Measurements from ENCODE around the gene ZSWIM5.

Gene ZSWIM5

DNA sequence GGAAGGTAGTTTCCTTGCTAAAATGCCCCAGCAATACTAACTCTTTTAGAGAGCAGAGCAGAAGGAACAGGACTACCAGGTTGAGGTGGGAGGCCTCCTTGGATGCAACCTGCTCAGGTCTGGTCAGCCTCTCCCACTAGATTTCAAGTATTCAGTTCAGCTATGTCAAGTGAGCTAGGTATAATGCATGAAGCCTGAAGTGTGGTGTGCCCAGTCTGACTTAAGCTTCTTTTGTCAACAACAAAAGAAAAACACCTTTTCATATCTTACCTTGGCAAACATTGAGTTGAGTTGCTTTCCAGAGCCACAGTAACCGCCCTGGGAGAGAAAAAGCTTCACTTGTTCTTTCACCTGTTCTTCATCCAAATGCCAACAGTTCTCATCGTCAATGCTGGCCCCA is 146.6 kb downstream of the ZSWIM5 start:
- Histone ChIP-seq H3K4me3 (ENCODE audit: low read depth, low read length) (no peak overlapping the region), H3K36me3 (replicated peaks) (no peaks in the 10 kb centered on the region), H3K27ac (no peak overlapping the region), H3K27me3 (replicated peaks) (no peaks in the 10 kb centered on the region)
- in situ Hi-C loops (cut with HindIII; ENCODE audit: low pct_ligation_motif_present, low sequenced_read_pairs), result no loop called here
- DNase-seq, result no peak
- TF ChIP-seq, protein P1, sequence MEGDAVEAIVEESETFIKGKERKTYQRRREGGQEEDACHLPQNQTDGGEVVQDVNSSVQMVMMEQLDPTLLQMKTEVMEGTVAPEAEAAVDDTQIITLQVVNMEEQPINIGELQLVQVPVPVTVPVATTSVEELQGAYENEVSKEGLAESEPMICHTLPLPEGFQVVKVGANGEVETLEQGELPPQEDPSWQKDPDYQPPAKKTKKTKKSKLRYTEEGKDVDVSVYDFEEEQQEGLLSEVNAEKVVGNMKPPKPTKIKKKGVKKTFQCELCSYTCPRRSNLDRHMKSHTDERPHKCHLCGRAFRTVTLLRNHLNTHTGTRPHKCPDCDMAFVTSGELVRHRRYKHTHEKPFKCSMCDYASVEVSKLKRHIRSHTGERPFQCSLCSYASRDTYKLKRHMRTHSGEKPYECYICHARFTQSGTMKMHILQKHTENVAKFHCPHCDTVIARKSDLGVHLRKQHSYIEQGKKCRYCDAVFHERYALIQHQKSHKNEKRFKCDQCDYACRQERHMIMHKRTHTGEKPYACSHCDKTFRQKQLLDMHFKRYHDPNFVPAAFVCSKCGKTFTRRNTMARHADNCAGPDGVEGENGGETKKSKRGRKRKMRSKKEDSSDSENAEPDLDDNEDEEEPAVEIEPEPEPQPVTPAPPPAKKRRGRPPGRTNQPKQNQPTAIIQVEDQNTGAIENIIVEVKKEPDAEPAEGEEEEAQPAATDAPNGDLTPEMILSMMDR (IDR thresholded peaks at IDR 0.05; ENCODE audit: low read depth, low read length, missing control alignments), result no peak

- no peaks in the 10 kb centered on the region for H3K27me3 ChIP-seq (replicated peaks)
- no peak overlapping the region for H3K4me3 ChIP-seq (ENCODE audit: low read depth, low read length)
- H3K27ac ChIP-seq, result no peak overlapping the region
- no peak for DNase-seq
- H3K36me3 ChIP-seq (replicated peaks), result no peaks in the 10 kb centered on the region
- TF ChIP-seq, protein P1 (IDR thresholded peaks at IDR 0.05; ENCODE audit: low read depth, low read length, missing control alignments), result no peak
- in situ Hi-C loops (cut with HindIII; ENCODE audit: low pct_ligation_motif_present, low sequenced_read_pairs), result no loop called here
These were observed 148.9 kb downstream of the ZSWIM5 start for GRCh38 chr1:45057542-45057941.

DNA sequence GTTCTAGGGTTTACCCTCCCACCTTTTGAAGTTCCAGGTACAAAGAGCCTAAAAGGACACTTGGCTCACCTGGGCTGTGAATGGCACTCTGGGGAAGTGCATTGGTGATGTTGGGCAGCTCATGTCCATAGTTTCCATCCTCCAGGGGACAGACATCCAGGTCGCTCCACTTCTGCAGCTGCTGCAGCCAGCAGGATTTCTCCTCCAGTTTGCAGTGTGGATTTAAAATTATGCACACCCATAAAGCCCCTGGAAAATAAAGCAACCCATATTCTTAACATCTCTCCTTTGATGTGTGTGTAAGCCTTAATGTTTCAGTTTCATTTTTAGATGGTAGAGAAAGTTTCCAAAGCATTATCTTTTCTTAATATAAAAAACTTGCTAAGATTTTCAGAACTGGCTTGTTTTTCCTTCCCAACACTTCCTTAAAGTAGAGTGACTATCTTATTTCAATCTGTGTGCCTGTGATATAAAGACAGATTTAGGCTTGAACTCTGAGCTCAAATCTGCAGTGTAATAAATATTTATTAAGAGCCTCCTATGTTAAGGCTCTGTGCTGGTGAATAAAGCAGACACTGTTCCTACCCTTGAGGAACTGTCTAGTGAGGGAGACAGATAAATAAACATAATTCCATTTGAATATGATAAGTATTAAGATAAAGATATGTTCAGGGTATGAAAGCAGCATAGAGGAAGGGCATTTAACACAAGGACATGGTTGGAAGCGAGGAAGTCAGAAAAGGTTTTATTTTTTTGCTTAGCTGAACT is 155.2 kb downstream of the ZSWIM5 start:
- TF ChIP-seq, protein P1 (IDR thresholded peaks at IDR 0.05; ENCODE audit: low read depth, low read length, missing control alignments), result no peak
- no peaks in the 10 kb centered on the region for H3K36me3 ChIP-seq (replicated peaks)
- in situ Hi-C loops (cut with HindIII; ENCODE audit: low pct_ligation_motif_present, low sequenced_read_pairs), result no loop called here
- H3K27ac ChIP-seq, result no peak overlapping the region
- no peak for DNase-seq
- H3K27me3 ChIP-seq (replicated peaks), result no peaks in the 10 kb centered on the region
- no peak overlapping the region for H3K4me3 ChIP-seq (ENCODE audit: low read depth, low read length)

- in situ Hi-C loops (cut with HindIII; ENCODE audit: low pct_ligation_motif_present, low sequenced_read_pairs), result no loop called here
These were observed 159.4 kb downstream of the ZSWIM5 start for GRCh38 chr1:45047032-45047431.

DNA sequence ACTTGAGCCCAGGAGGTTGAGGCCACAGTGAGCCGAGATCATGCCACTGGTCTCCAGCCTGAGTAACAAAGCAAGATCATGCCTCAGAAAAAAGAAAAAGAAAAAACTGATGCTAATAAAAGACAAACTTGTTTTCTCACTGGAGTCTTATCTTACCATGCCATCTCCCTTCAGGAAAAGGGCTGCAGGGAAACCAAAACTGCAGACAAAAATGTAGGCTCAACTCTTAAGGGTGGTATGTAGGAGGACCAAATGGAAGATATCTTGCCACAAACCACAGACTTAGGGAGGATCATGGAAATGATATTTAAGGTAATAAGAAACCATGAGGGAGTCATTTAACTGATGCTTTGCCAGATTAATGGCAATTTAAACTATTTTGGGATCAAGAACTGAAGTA is 161.5 kb downstream of the ZSWIM5 start:
- in situ Hi-C loops (cut with HindIII; ENCODE audit: low pct_ligation_motif_present, low sequenced_read_pairs), result no loop called here
- no peaks in the 10 kb centered on the region for H3K27me3 ChIP-seq (replicated peaks)
- no peak overlapping the region for H3K4me3 ChIP-seq (ENCODE audit: low read depth, low read length)
- H3K36me3 ChIP-seq (replicated peaks), result no peaks in the 10 kb centered on the region
- no peak overlapping the region for H3K27ac ChIP-seq
- TF ChIP-seq, protein P1 (IDR thresholded peaks at IDR 0.05; ENCODE audit: low read depth, low read length, missing control alignments), result no peak
- no peak for DNase-seq

More at GRCh38 chr1:45047032-45047431, 159.4 kb downstream of the ZSWIM5 start:
- H3K27me3 ChIP-seq (replicated peaks), result no peaks in the 10 kb centered on the region
- no peak overlapping the region for H3K4me3 ChIP-seq (ENCODE audit: low read depth, low read length)
- no peaks in the 10 kb centered on the region for H3K36me3 ChIP-seq (replicated peaks)
- DNase-seq, result no peak
- TF ChIP-seq, protein P1 (IDR thresholded peaks at IDR 0.05; ENCODE audit: low read depth, low read length, missing control alignments), result no peak
- H3K27ac ChIP-seq, result no peak overlapping the region

- Histone ChIP-seq H3K4me3 (ENCODE audit: low read depth, low read length) (no peak overlapping the region), H3K27ac (no peak overlapping the region), H3K36me3 (replicated peaks) (no peaks in the 10 kb centered on the region), H3K27me3 (replicated peaks) (no peaks in the 10 kb centered on the region)
- in situ Hi-C loops (cut with HindIII; ENCODE audit: low pct_ligation_motif_present, low sequenced_read_pairs), result no loop called here
- DNase-seq, result no peak
- TF ChIP-seq, protein P1 (IDR thresholded peaks at IDR 0.05; ENCODE audit: low read depth, low read length, missing control alignments), result no peak
These were observed 163.3 kb downstream of the ZSWIM5 start for GRCh38 chr1:45043094-45043493.

Measured in brain microvascular endothelial cell (primary cell).